H54 (cell line): Measurements from ENCODE around the gene KIAA1671.

Experiments used
- DNase-seq: peaks from one replicate; pipeline ENCODE4 v3.0.0; 2011; ENCODE audit warnings: low spot score, mixed read lengths; ENCODE audit not compliant: insufficient read length
- FAIRE-seq: peaks from 3 replicates; lab custom pipeline; 2011; peaks lifted over from hg19 to GRCh38; lab: Jason Lieb, UNC
- POLR2A ChIP-seq: IDR thresholded peaks from 2 replicates; pipeline ENCODE4 v1.6.1; 2011; ENCODE audit warnings: low read depth, mild to moderate bottlenecking, low read length

Gene KIAA1671

GRCh38 chr22:24962835-24963234 lies 10.3 kb downstream of the KIAA1671 start:
- no peak for DNase-seq
- no peak for FAIRE-seq
- no peak for TF ChIP-seq POLR2A

DNA sequence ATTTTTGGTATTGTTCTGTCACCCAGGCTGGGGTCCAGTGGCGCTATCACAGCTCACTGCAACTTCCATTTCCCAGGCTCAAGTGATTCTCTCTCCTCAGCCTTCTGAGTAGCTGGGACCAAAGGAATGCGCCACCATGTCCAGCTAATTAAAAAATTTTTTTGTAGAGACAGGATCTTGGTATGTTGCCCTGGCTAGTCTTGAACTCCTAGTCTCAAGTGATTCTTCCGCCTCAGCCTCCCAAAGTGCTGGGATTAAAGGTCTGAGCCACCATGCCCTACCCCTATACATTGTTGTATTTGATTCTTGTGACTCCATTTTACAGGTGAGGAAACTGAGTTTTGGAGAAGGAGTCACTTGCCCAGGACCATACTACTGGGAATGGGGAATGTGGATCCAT lies 11.9 kb downstream of the KIAA1671 start:
- no peak for FAIRE-seq
- DNase-seq = no peak
- TF ChIP-seq POLR2A = no peak

GRCh38 chr22:24965822-24966626 lies 13.5 kb downstream of the KIAA1671 start:
- no peak for TF ChIP-seq POLR2A
- peak; percentile 57 for FAIRE-seq
- DNase-seq = no peak

GRCh38 chr22:24968066-24968561 lies 15.6 kb downstream of the KIAA1671 start:
- no peak for TF ChIP-seq POLR2A
- DNase-seq (no peak), FAIRE-seq (peak; percentile 85)

DNA sequence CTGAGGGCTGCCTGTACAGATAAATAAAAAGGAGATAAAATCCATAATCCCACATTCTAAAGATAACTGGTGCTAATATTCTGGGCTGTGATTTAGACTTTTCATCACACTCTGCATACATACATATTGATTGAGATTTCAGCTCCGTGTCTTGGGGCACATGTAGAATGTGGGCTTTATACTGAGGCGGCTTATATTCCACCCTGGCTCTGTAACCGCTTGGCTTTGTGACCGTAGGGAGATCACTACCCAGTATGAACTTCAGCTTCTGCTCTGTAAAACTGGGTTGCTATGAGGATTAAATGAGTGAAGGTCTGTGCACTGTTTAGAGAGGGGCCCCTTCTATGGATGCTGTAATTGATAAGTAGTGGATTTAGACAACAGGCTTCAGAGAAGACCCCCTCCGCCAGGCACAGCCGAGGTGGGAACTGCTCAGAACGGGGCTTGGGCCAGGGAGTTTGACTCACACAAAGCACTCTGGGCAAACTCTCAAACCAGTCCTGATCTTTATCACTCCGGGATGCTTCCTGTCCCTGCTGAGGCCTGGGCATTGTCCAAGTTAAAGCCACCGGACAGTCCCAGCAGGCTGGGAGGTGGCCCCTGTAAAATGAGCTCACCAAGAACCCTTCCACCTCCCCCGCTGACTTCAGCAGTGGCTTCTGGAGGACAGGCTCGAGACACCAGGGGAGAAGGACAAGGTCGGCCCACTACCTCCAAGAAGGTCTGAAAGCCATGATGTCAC lies 17.2 kb downstream of the KIAA1671 start:
- TF ChIP-seq POLR2A = no peak
- DNase-seq (no peak), FAIRE-seq (peak; percentile 86)

DNA sequence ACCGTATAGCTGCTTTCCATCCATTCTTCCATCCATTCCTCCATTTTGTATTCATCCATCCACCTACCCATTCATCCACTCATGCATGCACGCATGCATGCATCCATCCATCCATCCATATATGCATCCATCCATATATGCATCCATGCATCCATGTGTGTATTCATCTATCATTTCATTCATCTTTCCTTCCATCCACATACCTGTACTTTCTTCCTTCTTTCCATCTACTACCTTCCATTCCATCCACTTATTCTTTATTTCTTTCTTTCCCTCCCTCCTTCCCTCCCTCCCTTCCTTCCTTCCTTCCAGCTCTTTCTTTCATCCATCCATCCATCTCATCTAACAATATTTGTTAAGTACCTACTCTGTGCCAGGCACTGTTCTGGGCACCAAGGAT lies 19.9 kb downstream of the KIAA1671 start:
- no peak for TF ChIP-seq POLR2A
- no peak for FAIRE-seq
- no peak for DNase-seq

DNA sequence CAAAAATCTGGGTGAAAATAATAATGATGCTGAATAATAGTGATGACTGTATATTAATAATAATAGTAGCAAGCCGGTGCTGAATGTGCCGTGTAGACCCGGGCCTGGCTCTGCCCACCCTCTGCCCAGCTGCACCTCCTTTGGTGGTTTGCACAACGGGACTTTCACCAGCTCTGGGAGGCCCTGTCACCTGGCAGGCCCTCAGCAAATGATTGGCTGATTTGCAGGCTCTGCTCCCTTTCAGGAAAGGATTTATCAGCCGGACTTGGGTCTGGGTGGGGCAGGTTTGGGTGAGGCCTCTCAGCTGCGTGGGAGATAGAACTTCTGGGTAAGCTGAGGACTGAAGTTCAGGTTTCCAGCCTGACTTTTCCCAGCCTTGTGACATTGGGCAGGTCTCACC lies 21.4 kb downstream of the KIAA1671 start:
- TF ChIP-seq POLR2A = no peak
- FAIRE-seq = no peak
- DNase-seq = no peak

- DNase-seq = no peak
- no peak for TF ChIP-seq POLR2A
- no peak for FAIRE-seq
Observed at GRCh38 chr22:24975125-24975640, 22.7 kb downstream of the KIAA1671 start.

DNA sequence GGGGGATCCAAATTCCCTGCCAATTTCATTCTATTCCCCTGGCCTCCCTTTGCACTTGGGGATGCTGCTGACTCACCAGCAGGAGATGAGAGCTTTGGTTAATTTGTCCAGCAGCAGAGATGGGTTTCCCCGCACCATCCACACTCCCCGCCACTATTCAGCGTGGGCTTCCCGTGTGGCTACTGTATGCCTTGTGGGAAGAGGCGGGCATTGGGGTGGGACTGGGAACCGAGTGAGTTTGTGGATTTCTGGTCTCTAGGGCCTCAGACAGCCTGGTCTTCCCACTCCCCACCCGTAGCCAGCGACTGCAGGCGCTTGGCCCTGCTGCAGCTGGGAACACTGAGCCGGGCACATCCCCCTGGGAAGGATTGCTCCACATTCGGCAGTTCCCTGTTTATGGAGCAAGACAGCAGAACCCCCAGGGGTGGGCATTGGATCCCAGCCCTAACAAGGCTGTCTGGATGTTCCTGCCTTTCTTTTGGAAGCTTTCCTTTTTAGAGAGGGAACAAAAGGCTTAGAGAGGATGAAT lies 23.4 kb downstream of the KIAA1671 start:
- no peak for DNase-seq
- TF ChIP-seq POLR2A = no peak
- FAIRE-seq = no peak

DNA sequence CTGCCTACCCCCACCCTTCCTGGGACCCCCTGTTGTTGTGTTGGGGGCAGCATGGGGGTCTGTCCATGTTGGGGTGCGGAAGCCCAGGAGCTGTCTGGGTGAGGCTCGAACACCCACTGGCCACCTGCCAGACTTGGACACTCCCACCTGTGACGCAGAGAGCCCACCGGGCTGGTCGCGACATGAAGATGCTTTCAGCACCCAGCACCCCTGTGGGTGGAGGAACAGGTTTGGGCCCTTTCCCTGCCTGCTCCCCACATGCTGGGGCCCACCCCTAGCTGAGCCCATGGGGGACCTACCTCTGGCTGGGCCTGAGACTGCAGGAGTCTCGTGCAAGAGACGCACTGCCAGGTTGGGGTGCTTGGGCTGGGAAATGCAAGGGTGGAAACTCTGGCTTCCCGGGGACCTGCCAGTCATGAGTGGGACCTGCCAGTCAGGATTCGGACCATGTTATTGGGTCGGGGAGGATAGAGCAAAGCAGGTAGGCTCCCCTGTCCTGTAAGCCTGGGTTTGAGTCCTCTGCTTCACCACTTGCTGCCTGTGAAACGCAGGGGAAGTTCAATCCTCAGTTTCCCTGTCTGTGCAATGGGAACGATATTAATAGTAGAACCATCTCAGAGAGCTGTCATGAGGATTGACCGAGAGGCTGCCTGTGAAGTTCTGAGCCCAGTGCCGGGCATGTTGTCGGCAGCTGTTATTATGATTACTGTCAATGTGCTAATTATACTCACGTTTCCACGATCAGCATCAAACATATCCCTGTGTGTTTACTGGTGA lies 24.1 kb downstream of the KIAA1671 start:
- TF ChIP-seq POLR2A = no peak
- DNase-seq (no peak), FAIRE-seq (no peak)

- DNase-seq (no peak), FAIRE-seq (no peak)
- no peak for TF ChIP-seq POLR2A
Observed at GRCh38 chr22:24977370-24978221, 25.1 kb downstream of the KIAA1671 start.

GRCh38 chr22:24978308-24978707 lies 25.8 kb downstream of the KIAA1671 start:
- no peak for DNase-seq
- no peak for TF ChIP-seq POLR2A
- no peak for FAIRE-seq
